ENCODE data around the gene LEFTY1.

The LEFTY1 gene

DNA sequence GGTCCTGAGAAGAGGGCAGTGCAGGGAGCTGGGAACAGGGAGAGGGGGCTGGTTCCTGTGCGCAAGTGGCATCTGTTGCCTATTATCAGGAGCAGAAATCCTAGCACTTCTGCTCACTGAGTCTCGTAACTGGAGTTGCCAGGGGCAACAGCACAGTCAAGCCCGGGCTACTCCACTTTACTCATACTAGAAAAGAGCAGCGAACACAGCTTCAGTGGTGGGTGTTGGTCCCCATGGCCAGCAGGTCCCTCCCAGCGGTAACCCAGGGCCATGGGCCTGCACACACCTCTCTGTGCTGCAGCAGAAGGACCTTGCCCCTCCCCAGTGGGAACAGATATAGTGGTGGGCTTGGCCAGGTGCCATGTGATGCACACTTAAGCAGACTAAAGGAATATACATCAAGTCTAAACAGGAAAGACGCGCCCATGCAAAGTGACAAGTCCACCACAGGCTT, 26.6 kb upstream of the LEFTY1 start:
- no peak for DNase-seq (ENCODE audit: low spot score)

DNA sequence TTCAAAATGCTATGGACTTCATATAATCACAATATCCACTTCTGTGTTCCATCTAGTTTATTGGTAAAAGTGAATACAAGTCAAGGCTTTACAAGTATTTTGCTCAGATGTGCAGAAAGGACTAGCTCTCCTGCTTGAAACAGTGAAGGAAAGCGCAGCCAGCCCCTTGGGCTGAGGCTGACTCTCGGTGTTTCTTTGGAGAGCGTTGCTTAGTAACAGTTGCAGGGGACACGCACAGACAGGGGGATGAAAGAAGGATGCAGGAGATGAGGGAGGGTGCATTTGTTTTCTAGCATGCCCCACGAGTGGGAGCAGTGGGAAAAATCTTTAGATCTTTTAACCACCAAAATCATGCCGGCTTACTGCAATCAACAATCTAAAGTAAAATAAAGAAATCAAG, 26.0 kb upstream of the LEFTY1 start:
- no peak for DNase-seq (ENCODE audit: low spot score)

DNA sequence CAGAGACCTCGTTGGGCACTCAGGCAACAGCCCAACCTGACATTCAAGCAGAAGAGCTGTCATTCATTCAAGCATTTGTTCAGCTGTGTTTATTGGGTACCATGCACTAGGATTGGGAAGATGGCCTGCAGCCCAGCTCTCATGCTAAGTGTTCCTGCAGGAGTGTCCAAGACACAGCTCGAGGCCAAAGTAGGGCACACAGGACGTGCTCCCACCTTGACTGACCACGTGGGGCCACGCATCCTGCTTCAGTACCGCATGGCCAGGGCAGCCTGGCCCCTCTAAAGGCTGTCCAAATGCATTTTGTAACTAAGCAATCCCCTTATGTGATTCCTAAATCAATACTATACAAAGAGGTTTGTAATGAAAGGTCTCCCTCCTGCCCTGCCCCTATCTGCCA, 25.4 kb upstream of the LEFTY1 start:
- DNase-seq (ENCODE audit: low spot score): no peak

DNA sequence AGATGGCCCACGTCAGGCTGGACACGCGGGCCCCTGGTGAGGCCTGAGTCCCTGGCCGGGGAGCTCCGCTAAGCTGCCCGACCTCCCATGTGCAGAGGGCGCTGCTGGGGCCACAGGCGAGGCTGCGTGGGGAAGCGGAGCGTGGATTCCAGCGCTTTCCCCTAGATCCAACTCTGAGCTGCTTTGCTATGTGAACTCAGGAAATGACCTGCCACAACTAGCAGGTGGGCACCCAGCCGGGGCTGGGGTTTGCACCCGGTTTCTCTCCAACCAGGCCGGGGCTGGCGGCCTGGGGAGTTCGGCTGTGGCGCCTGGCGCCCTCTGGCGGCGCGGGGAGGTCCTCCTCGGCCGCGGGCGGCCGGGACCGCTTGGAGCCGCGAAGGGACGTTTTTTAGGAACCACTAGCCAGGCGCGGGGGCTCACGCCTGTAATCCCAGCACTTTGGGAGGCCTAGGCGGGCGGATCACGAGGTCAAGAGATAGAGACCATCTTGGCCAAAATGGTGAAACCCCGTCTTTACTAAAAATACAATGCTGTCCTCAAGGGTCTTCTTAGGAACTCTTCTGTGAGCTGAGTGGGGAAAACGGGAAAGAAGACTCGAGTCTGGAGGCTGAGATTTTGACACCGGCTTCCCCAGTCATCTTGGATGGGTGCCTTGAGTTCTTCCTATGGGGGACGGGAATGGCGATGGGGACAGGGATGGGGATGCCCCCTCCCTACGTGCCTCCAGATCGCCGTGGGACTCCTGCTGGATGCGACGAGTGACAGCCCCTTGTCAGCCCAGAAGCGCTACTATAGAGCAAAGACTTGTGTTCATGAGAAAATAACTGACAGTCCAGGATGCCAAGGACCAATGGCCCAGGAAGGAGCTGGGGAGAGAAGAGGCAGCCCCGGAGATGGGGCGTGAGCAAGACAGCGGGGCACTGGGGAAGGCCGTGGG, 22.5 kb upstream of the LEFTY1 start:
- no peak for DNase-seq (ENCODE audit: low spot score)

DNA sequence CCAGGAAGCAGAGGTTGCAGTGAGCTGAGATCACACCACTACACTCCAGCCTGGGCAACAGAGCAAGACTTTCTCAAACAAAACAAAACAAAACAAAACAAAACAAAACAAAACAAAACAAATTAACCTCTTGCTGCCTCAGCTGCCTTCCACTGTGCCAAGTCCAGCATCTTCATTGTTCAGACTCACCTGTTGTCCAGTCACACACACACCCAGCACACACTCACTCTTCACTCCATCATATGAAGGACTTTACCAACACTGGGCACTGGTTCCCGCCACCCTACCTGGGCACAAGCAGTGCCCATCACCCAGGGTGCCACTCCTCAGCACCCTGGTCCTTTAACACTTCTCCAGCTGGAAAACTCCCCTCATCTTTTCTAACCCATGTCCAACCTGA, 20.5 kb upstream of the LEFTY1 start:
- DNase-seq (ENCODE audit: low spot score): no peak

DNA sequence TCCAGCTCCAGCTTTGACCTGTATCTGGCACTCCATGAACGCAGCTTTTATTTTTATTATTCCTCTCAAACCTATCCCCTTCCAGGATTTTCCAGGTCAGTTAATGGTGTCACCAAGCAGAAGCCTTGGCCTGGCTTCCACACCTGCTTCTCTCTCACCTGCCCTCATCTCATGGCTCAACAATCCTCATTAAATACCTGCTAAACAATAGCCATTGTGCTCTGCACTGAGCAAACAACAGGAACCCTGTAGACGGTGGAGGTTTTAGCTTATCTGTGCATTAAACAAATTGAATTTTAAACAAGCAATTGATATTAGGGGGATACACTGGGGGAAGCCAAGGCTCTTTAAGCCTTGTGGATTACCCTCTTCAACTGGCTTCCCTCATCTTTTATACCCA, 19.8 kb upstream of the LEFTY1 start:
- no peak for DNase-seq (ENCODE audit: low spot score)

DNA sequence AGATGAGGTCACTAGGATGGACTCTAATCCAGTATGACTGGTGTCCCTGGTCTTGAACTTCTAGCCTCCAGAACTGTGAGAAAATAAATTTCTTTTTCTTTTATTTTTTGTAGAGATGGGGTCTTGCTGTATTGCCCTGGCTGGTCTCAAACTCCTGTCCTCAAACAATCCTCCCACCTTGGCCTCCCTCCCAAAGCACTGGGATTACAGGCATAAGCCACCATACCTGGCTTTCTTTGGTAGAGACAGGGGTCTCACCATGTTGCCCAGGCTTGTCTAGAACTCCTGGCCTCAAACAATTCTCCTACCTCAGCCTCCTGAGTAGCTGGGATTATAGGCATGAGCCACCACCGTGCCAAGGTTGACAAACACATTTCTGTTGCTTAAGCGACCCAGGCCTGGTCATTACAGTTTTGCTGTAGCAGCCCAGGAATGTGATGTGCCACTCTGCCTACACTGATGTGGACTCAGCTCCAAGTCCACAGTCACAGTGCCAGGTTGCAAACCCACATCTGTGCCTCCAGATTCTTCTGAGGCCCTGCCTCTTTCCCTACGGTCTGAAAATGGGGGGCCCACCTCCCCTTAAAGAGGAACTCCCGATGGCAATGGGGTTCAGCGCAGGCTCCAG, 19.2 kb upstream of the LEFTY1 start:
- no peak for DNase-seq (ENCODE audit: low spot score)

DNA sequence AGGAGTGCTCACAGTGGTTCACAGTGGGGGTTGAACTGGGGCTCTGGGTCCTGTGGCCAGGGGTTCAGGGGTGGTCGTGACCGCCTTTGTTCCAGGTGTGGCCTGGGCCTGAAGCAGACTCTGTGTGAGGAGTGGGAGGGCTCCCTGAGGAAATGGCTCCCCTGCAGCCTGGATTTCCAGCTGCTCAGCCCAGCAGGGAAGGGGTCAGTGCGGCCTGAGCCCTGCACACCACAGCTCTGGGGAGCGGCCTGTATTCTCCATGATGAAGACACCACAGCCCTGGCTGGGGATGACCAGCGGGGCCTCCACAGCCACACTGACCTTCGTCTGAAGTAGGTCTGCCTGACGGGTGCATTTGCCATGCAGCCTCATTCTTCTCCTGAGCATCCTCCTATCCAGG, 18.4 kb upstream of the LEFTY1 start:
- no peak for DNase-seq (ENCODE audit: low spot score)

DNA sequence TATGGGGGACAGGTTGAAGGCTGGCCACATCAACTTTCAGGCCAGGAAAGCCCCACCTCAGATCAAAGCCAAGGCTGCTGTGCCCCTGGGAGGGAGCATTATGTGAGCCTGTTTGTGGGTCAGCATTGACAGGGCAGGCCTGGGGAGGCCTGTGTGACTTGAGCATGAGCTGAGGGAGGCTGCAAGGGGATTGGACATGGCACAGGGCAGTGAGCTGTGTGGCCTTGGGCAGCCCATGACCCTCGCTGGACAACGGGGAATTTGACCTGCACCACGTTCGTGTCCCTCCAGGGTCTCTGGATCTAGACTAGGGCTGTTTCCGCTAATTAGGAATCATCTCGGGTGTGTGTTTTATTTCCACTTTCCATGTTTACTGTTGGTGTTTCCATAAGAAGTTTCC, 17.5 kb upstream of the LEFTY1 start:
- no peak for DNase-seq (ENCODE audit: low spot score)

DNA sequence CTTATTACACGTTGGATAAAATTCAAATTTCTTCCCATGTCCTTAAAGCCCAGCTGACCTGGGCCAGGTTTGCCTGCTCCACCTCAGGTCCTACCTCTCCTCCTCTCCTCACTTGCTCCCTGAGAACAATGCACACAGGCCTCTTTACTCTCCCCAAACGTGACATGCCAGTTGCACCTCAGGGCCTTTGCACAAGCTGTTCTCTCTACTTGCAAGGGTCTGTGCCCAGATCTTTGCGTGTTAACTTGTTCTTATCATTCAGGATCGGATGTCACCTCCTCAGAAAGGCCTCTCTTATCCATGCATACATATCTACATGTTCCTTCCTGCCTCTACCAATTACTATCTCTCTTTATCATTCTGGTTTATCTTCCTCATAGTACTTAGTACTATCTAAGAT, 14.7 kb upstream of the LEFTY1 start:
- no peak for DNase-seq (ENCODE audit: low spot score)

DNA sequence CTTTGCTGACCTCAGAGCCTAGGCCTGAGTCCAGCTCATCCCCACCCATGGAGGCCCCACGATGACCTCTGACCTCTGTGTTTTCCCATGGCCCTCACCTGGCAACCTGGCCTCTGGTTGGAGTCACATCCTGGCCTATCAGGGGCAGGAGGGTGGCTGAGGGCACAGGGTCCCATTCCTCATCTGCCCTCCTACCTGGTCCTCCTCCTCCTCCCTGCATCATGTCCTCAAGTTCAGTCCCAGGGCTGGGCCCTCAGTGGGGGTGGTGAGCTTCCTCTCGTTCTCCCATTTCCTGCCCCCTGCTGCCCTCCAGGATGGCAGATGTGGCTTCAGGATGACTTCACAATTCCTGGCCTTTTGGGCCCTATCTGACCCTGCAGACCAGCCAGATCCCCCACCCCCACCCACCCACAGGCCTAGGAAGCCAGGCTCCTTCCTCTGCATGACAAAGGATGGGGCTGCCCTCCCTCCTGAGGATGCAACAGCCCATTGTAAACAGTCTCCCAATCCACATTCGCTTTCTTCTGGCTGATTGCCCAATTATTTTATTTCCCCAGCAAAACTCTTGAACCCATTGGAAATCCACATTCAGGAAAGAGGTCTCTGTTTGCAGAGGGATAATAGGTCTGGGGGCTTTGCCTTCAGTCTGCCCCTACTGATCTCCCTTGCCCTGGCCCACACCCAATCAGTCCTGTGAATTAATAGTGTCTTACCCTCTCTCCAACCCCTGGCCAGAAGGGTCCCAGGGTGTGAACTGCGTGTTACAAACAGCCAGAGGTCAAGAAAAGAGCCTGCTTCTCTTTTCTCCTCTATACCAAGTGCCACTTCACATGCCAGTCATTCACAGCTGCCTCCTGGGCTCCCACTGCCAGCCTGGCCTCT, 10.3 kb upstream of the LEFTY1 start:
- no peak for DNase-seq (ENCODE audit: low spot score)

DNA sequence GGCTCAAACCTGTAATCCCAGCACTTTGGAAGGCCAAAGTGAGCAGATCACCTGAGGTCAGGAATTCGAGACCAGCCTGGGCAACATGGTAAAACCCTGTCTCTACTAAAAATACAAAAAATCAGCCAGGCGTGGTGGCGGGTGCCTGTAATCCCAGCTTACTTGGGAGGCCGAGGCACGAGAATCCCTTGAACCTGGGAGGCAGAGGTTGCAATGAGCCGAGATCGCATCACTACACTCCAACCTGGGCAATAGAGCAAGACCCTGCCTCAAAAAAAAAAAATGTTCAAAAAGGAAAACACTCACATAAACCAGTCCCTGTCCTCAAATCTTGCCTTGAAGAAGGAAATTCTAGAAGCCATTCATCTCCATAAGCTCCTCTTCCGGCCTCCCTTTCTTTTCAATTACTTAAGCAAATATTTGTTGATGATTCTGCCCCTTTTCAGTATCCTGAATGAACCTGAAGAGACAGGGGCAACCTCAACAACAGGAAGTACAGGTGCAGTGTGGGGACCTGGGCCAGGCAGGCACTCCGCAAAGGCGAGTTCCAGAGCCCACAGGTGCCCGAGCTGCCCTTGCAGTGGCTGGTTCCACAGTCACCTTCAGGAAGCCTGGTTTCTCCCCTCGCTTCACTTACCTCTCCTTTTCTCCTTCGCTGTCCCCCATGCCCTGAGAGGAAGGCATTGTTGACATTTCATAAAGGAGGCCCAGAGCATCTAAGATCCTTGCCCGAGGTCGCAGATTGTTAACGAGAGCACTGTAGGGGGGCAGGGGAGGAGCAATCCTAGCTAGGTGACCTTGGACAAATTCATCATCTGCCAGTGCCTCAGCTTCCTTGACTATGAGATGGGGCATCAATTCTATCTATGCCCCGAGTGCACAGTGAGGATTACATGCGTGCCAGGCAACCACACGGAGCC, 8.9 kb upstream of the LEFTY1 start:
- no peak for DNase-seq (ENCODE audit: low spot score)

DNA sequence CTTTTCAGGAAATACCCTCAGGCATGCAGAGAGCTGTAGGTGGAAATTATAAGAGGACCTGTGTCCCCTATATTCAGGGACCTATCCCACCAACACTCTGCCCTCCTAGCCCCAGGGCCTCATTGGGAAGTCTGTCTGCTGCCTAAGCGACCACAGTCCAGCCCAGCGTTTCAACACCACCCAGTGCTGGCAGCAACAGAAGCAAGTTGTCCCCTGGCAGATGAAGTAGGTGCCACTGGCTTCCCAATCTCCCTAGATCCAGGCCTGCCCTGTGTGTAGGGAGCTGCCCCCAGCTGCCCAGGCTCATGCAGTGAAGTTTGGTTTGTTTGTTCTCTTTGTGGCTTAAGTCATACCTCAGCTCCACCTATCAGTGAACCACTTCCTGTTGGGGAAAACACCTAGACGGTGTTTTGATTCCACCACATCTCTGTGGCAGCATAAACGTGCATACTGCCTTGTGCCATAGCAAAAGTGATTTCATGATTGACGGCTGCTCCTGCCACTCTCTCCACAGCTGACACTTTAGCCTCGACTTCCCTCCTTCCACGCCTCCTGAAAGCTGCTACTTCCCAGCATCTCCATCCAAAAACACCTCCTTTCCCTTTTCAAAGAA, 8.1 kb upstream of the LEFTY1 start:
- no peak for DNase-seq (ENCODE audit: low spot score)

DNA sequence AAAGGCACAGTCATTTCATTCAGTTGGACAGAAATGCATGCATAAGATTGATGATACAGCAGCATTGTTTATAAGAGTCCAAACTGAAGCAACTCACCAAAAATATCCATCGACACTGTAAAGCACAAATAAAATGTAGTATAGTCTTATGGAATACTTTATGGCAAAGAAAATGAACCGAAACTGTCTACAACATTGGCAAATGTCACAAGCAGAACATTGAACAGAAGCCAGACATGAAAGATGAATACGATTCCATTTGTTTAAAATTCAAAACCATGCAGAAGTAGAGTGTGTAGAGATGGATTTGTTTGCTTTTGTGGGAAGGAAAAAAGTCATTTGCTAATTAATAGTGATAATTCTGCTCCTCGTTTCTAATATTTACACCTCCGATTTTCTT, 7.5 kb upstream of the LEFTY1 start:
- no peak for DNase-seq (ENCODE audit: low spot score)

DNA sequence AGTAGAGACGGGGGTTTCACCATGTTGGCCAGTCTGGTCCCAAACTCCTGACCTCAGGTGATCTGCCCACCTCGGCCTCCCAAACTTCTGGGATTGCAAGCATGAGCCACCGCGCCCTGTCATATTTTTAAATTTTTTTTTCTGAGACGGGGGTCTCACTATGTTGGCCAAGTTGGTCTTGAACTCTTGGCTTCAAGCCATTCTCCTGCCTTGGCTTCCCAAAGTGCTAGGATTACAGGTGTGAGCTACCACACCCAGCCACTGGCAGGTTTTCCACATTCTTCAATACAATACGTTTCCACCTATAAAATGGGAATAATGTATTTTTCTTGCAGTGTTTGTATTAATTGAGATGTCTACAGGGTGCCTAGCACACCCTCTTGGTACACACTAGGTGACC, 3.4 kb upstream of the LEFTY1 start:
- no peak for DNase-seq (ENCODE audit: low spot score)

DNA sequence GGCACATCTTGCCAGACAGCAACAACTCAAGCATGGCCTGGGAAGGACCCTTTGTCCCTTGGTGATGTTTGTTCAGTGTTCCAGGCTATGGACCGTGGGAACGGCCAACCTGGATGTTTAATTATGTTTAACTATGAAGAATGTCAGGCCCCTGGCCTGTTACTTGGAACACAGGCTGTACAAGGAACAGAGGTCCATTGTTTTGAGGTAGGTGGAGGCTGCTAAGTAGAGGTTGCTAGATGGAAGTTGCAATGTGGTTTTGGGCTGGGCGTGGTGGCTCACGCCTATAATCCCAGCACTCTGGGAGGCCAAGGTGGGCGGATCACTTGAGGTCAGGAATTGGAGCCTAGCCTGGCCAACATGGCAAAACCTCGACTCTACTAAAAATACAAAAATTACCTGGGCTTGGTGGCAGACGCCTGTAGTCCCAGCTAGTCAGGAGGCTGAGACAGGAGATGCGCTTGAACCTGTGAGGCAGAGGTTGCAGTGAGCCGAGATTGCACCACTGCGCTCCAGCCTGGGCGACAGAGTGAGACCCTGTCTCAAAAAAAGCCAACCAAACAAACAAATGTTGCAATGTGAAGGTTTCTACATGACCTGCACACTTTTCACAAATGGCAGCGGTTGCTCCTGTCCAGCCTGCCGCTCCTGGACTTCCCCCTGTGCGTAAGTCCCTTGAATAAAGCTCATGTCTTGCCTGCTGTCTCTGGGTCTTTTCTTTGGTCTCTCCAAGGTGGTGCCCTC, 2.5 kb upstream of the LEFTY1 start:
- no peak for DNase-seq (ENCODE audit: low spot score)

DNA sequence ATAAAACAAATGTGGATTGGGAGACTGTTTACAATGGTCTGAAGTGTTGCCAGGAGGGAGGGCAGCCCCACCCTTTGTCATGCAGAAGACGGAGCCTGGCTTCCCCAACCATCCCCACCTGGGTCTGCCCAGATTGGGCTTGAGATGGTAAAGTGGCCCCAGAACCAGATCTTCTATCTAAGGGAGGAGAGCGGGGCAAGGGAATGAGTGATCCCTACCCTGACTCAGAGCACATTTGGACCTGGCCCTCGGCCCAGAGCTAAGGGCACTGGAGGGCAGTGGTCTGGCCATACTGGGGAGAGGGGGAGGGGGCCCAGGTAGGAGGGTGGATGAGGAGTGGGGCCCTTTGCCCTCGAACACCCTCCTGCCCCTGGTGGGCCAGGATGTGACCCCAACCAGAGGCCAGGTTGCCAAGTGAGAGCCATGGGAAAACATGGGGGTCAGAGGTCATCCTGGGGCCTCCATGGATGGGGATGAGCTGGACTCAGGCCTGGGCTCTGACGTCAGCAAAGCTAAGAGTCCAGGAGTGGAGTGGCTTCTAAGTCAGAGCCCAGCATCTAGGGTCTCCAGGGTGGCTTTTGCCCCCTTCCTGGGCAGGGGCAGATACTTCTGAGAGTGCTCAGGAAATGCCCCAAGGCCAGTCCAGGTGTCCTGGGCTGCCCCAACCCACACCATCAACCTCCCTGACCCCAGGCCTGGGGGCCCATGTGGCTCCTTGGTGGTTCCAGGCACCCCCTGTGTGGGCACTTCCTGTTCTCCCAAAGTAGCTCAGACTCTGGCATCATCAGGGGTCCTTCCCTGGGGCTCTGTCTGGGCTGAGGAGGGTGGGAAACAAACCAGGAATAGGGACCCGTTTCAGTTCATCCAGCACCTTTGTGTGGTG, 1.6 kb upstream of the LEFTY1 start:
- no peak for DNase-seq (ENCODE audit: low spot score)

DNA sequence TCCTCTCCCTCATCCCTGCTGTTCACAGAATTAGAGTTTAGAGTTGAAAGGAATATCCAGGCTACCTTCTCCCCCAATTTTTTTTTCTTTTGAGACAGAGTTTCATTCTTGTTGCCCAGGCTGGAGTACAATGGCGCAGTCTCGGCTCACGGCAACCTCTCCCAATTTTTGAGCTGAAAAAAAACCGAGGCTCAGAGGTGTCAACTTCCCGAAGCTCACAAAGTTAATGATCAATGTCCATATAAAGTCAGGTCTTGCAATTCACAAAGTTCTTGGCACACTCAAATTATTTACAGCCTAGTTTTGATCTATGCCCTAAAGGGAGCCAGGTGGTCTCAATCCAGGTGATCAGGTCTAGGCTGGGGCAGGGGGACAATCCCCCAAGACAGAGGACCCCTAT, 797 bp upstream of the LEFTY1 start:
- DNase-seq (ENCODE audit: low spot score): no peak

DNA sequence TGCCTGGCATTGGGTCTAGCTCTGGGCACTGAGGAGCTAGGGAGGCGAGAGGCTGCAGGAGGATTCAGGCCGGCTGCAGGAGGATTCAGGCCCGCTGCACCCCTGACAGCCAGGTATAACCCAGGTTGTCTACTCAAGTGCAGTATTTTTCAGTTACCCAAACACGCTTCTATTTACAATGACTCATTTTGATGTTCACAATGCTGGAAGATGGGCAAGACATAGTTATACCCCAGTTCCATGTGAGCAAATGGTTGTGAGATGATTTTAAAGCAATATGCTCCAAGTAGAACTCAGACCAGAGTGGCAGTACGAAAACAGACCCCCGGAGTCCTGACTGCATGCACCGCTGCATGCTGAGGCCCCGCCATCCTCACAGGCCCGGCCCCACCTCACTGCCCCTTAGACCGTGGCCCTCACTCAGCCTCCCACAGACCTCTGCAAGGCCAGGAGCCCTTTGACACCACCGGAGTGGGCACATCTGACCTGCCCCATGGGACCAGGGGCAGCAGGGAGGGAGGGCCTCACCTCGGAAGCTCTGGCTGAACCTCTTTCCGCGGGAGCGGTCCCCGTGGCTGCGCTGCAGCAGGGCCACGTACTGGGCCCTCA, 553 bp downstream of the LEFTY1 start:
- DNase-seq (ENCODE audit: low spot score): no peak

All from putamen (tissue), 1 donor.